ENCODE measurements around the gene KLHL7.
"Not testable (repeated sequence)": the region's sequence is repeated elsewhere in the genome, so short reads cannot be mapped to it uniquely, and the experiment has no call there.

KLHL7 gene

DNA sequence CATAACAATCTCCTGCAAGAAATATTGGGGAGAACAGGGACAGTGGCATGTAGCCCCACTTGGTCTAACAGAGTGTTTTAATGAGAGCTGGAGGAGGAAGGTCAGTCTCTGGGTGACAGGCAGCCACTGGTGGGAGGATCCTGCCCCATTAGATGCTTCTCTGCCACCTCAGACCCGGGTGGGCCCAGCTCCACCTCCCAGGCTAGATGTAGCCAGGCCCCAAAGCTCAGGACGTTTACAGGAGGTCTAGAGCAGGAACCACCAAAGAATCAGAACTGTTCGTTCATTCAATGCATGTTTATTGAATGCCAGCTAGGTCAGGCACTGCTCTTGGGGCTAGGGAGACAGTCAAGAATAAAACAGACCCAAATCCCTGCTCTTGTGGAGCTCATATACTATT, 112.6 kb downstream of the KLHL7 start:
- DNase-seq, result no peak

DNA sequence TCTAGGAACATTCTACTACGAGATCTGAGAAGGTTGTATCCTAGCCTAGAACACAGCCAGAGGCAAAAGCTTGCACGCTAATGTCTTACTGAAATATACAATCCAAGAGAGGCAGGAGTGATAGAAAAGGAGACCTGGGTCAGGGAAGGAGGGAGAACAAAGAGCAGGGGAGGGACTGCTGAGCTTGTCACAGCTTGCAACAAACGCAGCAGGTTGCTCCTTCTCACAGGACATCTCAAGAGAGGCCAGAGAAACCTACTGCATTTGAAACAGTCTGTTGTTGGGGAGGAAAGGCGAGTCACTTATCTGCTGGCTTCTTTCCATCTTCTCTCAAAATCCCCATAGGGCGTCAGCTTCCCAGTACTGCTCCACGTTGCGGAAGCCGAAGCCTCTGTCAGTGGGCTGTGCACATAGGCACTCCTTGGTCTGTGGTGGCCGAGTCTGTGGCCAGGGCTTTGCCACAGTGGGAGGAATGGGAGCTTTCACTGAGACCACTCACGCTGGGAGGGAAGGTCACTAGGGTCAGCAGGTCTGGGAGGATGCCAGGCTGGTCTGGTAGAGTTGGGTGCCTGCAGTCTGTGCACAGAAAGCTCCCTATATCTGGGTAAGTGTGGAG, 115.2 kb downstream of the KLHL7 start:
- DNase-seq, result no peak

DNA sequence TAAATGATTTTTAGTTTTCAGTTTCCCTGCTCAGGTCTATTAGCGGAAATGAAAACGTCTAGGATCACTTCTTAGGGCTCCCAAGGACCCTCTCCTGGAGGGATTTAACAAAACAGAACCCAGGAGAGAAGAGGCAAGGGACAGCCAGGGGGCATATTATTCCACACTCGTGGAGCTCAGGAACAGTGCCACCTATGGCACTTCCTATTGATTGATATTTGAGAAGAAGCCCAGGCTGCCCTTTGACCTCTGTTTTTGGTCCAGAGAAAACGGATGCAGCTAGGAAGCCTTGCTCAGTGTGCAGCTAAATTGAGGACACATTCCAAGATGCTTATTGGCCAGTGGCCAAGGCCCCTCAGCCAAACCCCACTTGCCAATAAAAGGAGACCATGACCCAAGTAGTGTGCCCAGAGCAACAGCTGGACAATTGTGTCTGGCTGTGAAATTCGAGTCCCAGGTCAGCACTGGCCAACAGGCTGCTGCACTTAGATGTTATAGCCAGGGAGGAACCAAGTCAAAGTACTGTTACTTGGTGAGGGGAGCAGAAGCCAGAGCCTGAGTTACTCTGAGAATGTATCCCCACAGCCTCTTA, 117.0 kb downstream of the KLHL7 start:
- DNase-seq, result no peak

DNA sequence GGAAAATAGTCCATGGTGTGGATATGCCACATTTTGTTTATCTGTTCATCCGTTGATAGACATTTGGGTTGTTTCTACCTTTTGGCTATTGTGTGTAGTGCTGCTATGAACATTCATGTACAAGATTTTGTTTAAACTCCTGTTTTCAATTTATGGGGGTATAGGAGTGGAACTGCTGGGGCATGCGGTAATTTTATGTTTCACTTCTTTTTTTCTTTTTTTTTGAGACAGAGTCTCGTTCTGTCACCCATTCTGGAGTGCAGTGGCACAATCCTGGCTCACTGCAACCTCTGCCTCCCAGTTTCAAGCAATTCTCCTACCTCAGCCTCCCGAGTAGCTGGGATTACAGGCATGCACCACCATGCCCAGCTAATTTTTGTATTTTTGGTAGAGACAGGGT, 118.8 kb downstream of the KLHL7 start:
- DNase-seq, result not testable (repeated sequence)

DNA sequence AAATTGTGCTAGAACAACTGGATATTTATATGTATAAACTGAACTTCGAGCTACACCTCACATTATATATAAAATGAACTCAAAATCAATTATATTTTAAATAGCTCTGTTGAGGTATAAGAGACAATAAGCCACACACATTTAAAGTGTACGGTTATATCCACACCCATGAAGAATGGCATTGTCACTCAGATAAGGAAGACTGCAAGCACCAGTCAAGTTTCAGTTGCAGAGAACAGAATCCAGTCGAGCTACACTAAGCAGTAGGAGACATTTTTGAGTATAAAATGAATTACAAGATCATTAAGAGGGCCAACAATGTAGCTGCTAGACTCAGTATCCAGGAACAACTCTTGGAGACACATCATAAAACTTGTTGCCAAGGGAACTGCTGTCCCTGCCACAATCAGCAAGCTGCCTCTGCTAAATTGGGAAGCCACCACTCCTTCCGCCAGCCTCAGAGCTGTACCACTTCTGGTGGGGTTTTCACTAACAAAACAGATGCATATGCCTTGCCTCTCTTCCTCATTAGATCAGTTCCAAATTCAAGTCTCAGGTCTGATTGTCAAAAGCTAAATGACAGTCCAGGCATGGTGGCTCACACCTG, 121.4 kb downstream of the KLHL7 start:
- no peak for DNase-seq
